Measurements from ENCODE around the gene PPOX. TPM values are rescaled to one million over a fixed set of nuclear protein-coding genes. Genes with fewer than 3 reads are reported as not detected.
A peak's percentile ranks its signal among the peaks of the same experiment; 100 is the strongest.

PPOX gene
- 25.0 and 25.4 TPM in 2 replicates for total RNA-seq (2022)
- percentile 50 among the genes with signal in this experiment for Bru-seq, nascent RNA
- BruChase-seq, experiment 1, labeled RNA remaining after a 2-hour chase = percentile 52 among the genes with signal in this experiment
- percentile 51 among the genes with signal in this experiment for BruChase-seq, experiment 2, labeled RNA remaining after a 6-hour chase
- long read RNA-seq, transcript PPOX-202 (13 exons, 1,740 nt) = major isoform, 22 of 59 reads
- long read RNA-seq, partial matches to known transcripts = 2 of 59 reads
- long read RNA-seq, other reads (novel, unspliced or antisense) = 32 of 59 reads

DNA sequence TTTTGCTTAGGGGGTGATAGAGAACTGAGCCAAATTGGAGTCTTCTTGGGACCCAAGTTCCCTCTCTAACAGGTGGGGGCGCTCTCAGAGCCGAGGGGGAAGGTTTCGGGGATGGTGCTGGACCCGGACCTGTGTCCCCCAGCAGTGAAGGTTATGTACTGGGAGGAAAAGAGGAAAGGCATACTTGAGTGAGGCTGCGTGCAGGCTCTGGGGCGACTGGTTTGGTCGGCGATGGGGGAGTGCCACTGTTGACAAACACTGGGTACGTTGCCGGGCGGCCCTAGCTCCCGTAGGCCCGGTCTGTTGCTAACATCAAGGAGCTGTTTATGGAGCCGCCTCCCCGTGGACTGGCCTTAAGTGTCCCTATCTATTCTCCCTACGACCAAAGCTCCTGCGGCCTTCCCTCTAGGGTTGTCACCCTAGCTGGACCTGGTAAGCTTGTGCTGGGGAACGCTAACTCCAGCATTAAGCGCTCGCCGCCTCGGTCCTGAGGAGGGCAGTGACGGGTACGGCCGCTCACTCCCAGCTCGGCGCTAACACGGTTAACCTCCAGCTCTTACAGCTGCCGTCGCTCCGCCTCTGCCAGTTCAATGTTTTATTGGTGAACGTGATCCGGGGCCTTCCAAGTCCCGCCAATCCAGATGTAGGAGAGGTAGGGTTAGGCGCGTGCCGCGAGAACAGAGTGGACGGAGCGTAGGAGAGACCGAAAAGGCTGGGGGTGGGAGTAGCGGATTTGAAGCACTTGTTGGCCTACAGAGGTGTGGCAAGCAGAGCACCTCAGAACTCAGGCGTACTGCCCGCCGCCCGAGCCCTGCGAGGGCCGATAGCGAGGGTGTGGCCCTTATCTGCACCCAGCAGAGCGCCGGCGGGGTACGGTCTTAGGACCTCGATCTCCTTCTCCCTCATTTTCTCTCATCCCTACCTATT, at the start of gene PPOX:
Gene PPOX, plus strand, starts transcription at position 685 of the 927 bp plus-strand sequence. CDS start 422 bp downstream, outside the sequence.
- Mint-ChIP-seq H3K27ac (ENCODE audit: unreplicated experiment) (peak within 1 kb of the TSS; percentile 81), H3K4me1 (ENCODE audit: low read depth, unreplicated experiment) (no peaks in the 10 kb centered on the region), H3K27me3 (ENCODE audit: insufficient read depth, unreplicated experiment) (no peaks in the 10 kb centered on the region), H3K4me3 (ENCODE audit: unreplicated experiment) (peak within 1 kb of the TSS; percentile 83), H3K36me3 (ENCODE audit: insufficient read depth, unreplicated experiment) (peaks cover 26% of the 10 kb centered on the region), H3K9me3 (ENCODE audit: unreplicated experiment) (no peaks in the 10 kb centered on the region)
- Histone ChIP-seq H3K27me3 (replicated peaks; ENCODE audit: control insufficient read depth, insufficient read depth, low read length) (no peaks in the 10 kb centered on the region), H3K4me3 (ENCODE audit: low read depth, low read length) (peak within 1 kb of the TSS; percentile 88), H3K4me1 (peaks cover 3% of the 10 kb centered on the region; the same call in 1 of the 2 replicates), H3K36me3 (ENCODE audit: control insufficient read depth, insufficient read depth, low read length) (peaks cover 1% of the 10 kb centered on the region), H3K9me3 (no peaks in the 10 kb centered on the region)
- BruUV-seq (replicated peaks) = no TSS peak
- ChIA-PET POLR2A (interaction anchor here (0.5 to 2.4 kb wide), 7 partner anchors 11 to 145 kb away, joined by 3 to 25 read pairs (median 8); partner anchors contain the start of genes B4GALT3, DEDD, F11R and NDUFS2), CTCF (interaction anchor here (0.6 to 2.1 kb wide), 15 partner anchors 9 to 224 kb away, joined by 3 to 22 read pairs (median 4); partner anchors contain the start of genes APOA2, B4GALT3, F11R and NDUFS2)
- TF ChIP-seq, protein P1, sequence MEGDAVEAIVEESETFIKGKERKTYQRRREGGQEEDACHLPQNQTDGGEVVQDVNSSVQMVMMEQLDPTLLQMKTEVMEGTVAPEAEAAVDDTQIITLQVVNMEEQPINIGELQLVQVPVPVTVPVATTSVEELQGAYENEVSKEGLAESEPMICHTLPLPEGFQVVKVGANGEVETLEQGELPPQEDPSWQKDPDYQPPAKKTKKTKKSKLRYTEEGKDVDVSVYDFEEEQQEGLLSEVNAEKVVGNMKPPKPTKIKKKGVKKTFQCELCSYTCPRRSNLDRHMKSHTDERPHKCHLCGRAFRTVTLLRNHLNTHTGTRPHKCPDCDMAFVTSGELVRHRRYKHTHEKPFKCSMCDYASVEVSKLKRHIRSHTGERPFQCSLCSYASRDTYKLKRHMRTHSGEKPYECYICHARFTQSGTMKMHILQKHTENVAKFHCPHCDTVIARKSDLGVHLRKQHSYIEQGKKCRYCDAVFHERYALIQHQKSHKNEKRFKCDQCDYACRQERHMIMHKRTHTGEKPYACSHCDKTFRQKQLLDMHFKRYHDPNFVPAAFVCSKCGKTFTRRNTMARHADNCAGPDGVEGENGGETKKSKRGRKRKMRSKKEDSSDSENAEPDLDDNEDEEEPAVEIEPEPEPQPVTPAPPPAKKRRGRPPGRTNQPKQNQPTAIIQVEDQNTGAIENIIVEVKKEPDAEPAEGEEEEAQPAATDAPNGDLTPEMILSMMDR (IDR thresholded peaks at IDR 0.05; ENCODE audit: insufficient read depth in 1 of 2, low read depth in 1 of 2, low read length in 1 of 2, severe bottlenecking in 1 of 2, unreplicated experiment in 1 of 2) = peak in 1 of 2 experiments; percentile 55
- peak; percentile 96 to 98 for DNase-seq
- intact Hi-C loops (cut with micrococcal nuclease; ENCODE audit: unreplicated experiment) = no loop called here

DNA sequence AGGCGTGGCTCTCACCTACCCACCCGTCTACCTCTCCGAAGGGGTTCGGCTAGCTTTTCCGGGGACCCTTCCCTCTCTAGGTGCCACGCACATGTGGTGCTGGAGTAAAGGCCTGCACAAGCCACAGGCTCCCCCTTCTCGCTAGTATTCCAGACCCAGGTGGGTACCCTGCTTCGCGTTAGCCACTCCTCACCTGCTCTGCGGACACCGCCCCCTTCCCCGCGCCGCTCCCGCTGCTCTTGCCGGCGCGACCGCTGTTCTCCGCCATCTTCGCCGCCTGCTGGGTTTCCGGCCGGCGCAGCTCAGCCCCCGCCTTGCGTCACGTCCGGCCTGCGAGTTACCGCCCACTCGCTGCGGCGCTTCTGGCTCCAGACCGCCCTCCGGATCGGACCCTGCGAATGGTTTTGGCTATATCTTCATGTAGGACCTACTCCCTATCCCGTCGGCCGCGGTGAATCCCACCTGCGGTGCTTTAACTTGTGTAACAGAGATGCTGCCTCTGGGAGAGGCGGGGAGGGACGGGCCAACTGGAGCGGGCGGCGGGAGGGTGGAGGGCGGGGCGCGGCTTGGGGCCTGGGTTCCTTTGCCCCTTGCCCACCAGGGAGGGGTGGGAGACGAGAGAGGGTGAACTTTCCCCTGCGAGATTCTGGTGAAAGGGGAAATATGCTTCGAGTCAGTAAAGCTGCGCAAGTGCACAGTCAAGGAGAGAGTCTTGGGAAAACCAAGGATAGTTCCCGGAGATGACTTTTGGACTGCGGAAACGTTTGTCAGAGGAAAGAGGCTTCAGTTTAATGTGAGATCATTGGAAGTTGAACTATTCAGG, 48.3 kb upstream of the PPOX start, which contains the start of the genes NIT1 and PFDN2:
Gene NIT1, plus strand, starts transcription at position 347 of the 823 bp plus-strand sequence. Its CDS starts 72 bp downstream, at position 419.
Gene PFDN2, minus strand, starts transcription at position 279 of the 823 bp plus-strand sequence. Its CDS starts 11 bp downstream, at position 268.
- Histone ChIP-seq H3K27me3 (replicated peaks; ENCODE audit: control insufficient read depth, insufficient read depth, low read length) (no peaks in the 10 kb centered on the region), H3K36me3 (ENCODE audit: control insufficient read depth, insufficient read depth, low read length) (peaks cover 5% of the 10 kb centered on the region; the same call in 1 of the 2 replicates), H3K4me3 (ENCODE audit: low read depth, low read length) (peak within 1 kb of the TSS; percentile 91), H3K4me1 (peaks cover 17% of the 10 kb centered on the region), H3K9me3 (no peaks in the 10 kb centered on the region)
- POLR2A ChIA-PET = interaction anchor here (0.5 to 1.8 kb wide), 5 partner anchors 15 to 97 kb away, joined by 3 to 16 read pairs (median 7); partner anchors contain the start of genes DEDD, F11R, UFC1 and USF1
- DNase-seq = peak; percentile 91 to 92
- H3K27ac Mint-ChIP-seq (ENCODE audit: unreplicated experiment) = peak within 1 kb of the TSS; percentile 96
- no TSS peak for BruUV-seq (replicated peaks)
- H3K9me3 Mint-ChIP-seq (ENCODE audit: unreplicated experiment) = no peaks in the 10 kb centered on the region
- intact Hi-C loops (cut with micrococcal nuclease; ENCODE audit: unreplicated experiment) = loop anchor here (5.0 kb wide), 1 partner anchor 59 kb away; the partner anchor contains the start of gene B4GALT3
- CTCF ChIA-PET = interaction anchor here (0.6 to 1.4 kb wide), 5 partner anchors 14 to 272 kb away, joined by 3 to 6 read pairs (median 3); partner anchors contain the start of genes DEDD and ITLN2
- peak within 1 kb of the TSS; percentile 99 for H3K4me3 Mint-ChIP-seq (ENCODE audit: unreplicated experiment)
- peaks cover 13% of the 10 kb centered on the region for H3K4me1 Mint-ChIP-seq (ENCODE audit: low read depth, unreplicated experiment)
- TF ChIP-seq, protein P1 (IDR thresholded peaks at IDR 0.05; ENCODE audit: insufficient read depth in 1 of 2, low read depth in 1 of 2, low read length in 1 of 2, severe bottlenecking in 1 of 2, unreplicated experiment in 1 of 2) = no peak
- H3K27me3 Mint-ChIP-seq (ENCODE audit: insufficient read depth, unreplicated experiment) = no peaks in the 10 kb centered on the region
- H3K36me3 Mint-ChIP-seq (ENCODE audit: insufficient read depth, unreplicated experiment) = peaks cover 53% of the 10 kb centered on the region
